Measurements from ENCODE around the gene CCL15.

CCL15 gene

GRCh38 chr17:36001110-36001771 lies at the start of gene CCL15:
Gene CCL15, minus strand, starts transcription at chr17:36001553. Its CDS starts 61 bp downstream, at chr17:36001492.
- peaks cover 41% of the 10 kb centered on the region for H3K27me3 ChIP-seq (ENCODE audit: control insufficient read depth, low read length)
- no peaks in the 10 kb centered on the region for H3F3A ChIP-seq (ENCODE audit: control insufficient read depth, insufficient read depth)
- no peaks in the 10 kb centered on the region for H3K4me1 ChIP-seq (ENCODE audit: control insufficient read depth, low read length)
- H3K9me2 ChIP-seq (replicated peaks; ENCODE audit: control insufficient read depth, low read length) = no peaks in the 10 kb centered on the region
- no peaks in the 10 kb centered on the region for H3K9me3 ChIP-seq (ENCODE audit: control insufficient read depth, insufficient read depth, low read length)
- no peak within 1 kb of the TSS for H3K4me3 ChIP-seq (ENCODE audit: low read length)
- H3K27ac ChIP-seq (ENCODE audit: low read depth, low read length) = no peak within 1 kb of the TSS
- H3K79me2 ChIP-seq (ENCODE audit: control insufficient read depth, low read length) = no peaks in the 10 kb centered on the region
- H3K36me3 ChIP-seq (ENCODE audit: control insufficient read depth, low read length) = no peaks in the 10 kb centered on the region
- no peaks in the 10 kb centered on the region for H4K20me1 ChIP-seq (ENCODE audit: control insufficient read depth, insufficient read depth, low read depth, low read length)
- no peak within 1 kb of the TSS for H3K4me2 ChIP-seq (ENCODE audit: low read length)
- TF ChIP-seq EZH2phosphoT487 (IDR thresholded peaks at IDR 0.05; ENCODE audit: borderline replicate concordance, low read length) = no peak

GRCh38 chr17:36049643-36050042 lies 48.3 kb upstream of the CCL15 start:
- no peak for TF ChIP-seq EZH2phosphoT487 (IDR thresholded peaks at IDR 0.05; ENCODE audit: borderline replicate concordance, low read length)
- no peak for TF ChIP-seq CTCF (IDR thresholded peaks at IDR 0.05; ENCODE audit: low read depth, low read length, poor library complexity, severe bottlenecking)
- H3K27me3 ChIP-seq (ENCODE audit: control insufficient read depth, low read length) = 0 out of 2 replicates have a peak, but pooled peaks cover 2% of the 10 kb centered on the region
- no peaks in the 10 kb centered on the region for H3K9me2 ChIP-seq (replicated peaks; ENCODE audit: control insufficient read depth, low read length)
- no peaks in the 10 kb centered on the region for H4K20me1 ChIP-seq (ENCODE audit: control insufficient read depth, insufficient read depth, low read depth, low read length)
- no peaks in the 10 kb centered on the region for H3F3A ChIP-seq (ENCODE audit: control insufficient read depth, insufficient read depth)
- H3K36me3 ChIP-seq (ENCODE audit: control insufficient read depth, low read length) = no peaks in the 10 kb centered on the region
- no peaks in the 10 kb centered on the region for H3K4me1 ChIP-seq (ENCODE audit: control insufficient read depth, low read length)
- H3K9me3 ChIP-seq (ENCODE audit: control insufficient read depth, insufficient read depth, low read length) = no peaks in the 10 kb centered on the region
- H3K79me2 ChIP-seq (ENCODE audit: control insufficient read depth, low read length) = no peaks in the 10 kb centered on the region
- no peak overlapping the region for H3K27ac ChIP-seq (ENCODE audit: low read depth, low read length)
- H3K4me3 ChIP-seq (ENCODE audit: low read length) = no peak overlapping the region
- no peak overlapping the region for H3K4me2 ChIP-seq (ENCODE audit: low read length)

GRCh38 chr17:36048066-36048465 lies 46.7 kb upstream of the CCL15 start:
- Histone ChIP-seq H3K27ac (ENCODE audit: low read depth, low read length) (no peak overlapping the region), H3K4me3 (ENCODE audit: low read length) (no peak overlapping the region), H3F3A (ENCODE audit: control insufficient read depth, insufficient read depth) (no peaks in the 10 kb centered on the region), H3K9me2 (replicated peaks; ENCODE audit: control insufficient read depth, low read length) (no peaks in the 10 kb centered on the region), H3K79me2 (ENCODE audit: control insufficient read depth, low read length) (no peaks in the 10 kb centered on the region), H4K20me1 (ENCODE audit: control insufficient read depth, insufficient read depth, low read depth, low read length) (no peaks in the 10 kb centered on the region), H3K4me2 (ENCODE audit: low read length) (no peak overlapping the region), H3K9me3 (ENCODE audit: control insufficient read depth, insufficient read depth, low read length) (no peaks in the 10 kb centered on the region), H3K4me1 (ENCODE audit: control insufficient read depth, low read length) (no peaks in the 10 kb centered on the region), H3K27me3 (ENCODE audit: control insufficient read depth, low read length) (0 out of 2 replicates have a peak, but pooled peaks cover 2% of the 10 kb centered on the region), H3K36me3 (ENCODE audit: control insufficient read depth, low read length) (no peaks in the 10 kb centered on the region)
- TF ChIP-seq CTCF (IDR thresholded peaks at IDR 0.05; ENCODE audit: low read depth, low read length, poor library complexity, severe bottlenecking) (no peak), EZH2phosphoT487 (IDR thresholded peaks at IDR 0.05; ENCODE audit: borderline replicate concordance, low read length) (no peak)

GRCh38 chr17:36036235-36036634 lies 34.9 kb upstream of the CCL15 start:
- Histone ChIP-seq H3K4me1 (ENCODE audit: control insufficient read depth, low read length) (peaks cover 7% of the 10 kb centered on the region; the same call in 1 of the 2 replicates), H3K27me3 (ENCODE audit: control insufficient read depth, low read length) (peaks cover 27% of the 10 kb centered on the region), H3K9me3 (ENCODE audit: control insufficient read depth, insufficient read depth, low read length) (no peaks in the 10 kb centered on the region), H4K20me1 (ENCODE audit: control insufficient read depth, insufficient read depth, low read depth, low read length) (no peaks in the 10 kb centered on the region), H3K4me3 (ENCODE audit: low read length) (no peak overlapping the region), H3K36me3 (ENCODE audit: control insufficient read depth, low read length) (no peaks in the 10 kb centered on the region), H3K4me2 (ENCODE audit: low read length) (no peak overlapping the region), H3F3A (ENCODE audit: control insufficient read depth, insufficient read depth) (no peaks in the 10 kb centered on the region), H3K27ac (ENCODE audit: low read depth, low read length) (no peak overlapping the region), H3K79me2 (ENCODE audit: control insufficient read depth, low read length) (no peaks in the 10 kb centered on the region), H3K9me2 (replicated peaks; ENCODE audit: control insufficient read depth, low read length) (no peaks in the 10 kb centered on the region)
- TF ChIP-seq CTCF (IDR thresholded peaks at IDR 0.05; ENCODE audit: low read depth, low read length, poor library complexity, severe bottlenecking) (no peak), EZH2phosphoT487 (IDR thresholded peaks at IDR 0.05; ENCODE audit: borderline replicate concordance, low read length) (no peak)

All from DOHH2 (cell line).